ENCODE results near the gene GDPD5.

DNA sequence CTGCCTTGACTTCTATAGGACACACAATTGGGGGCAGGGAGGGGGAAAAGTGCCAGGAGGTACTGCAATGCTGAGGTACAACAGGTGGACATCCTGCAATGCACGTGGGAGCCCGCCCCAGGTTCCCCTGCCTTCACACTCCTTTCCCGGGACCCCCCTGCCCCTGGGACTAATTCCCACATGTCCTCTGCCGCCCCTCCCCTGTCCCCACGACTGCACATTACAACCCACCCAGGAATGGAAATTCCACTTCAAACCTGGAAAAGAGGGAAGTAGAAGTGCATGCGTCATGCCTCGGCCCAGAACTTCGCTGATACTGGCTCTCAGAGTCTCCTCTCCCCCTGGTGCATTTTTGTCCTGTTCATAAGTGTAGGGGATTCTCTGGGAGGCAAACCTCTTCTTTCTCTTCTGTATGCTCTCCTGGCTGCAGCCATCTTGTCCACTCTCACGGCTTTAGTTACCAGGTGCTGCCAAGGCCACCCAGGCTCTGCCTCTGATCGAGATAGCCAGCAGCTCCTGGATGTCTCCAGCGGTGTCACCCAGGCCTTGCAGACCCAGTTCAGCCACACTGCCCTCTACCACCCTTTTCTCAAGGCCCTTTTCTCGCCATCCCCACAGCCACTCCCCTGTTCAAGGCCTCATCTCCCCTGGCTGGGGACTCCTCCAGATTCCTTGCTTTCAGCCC lies 43.7 kb downstream of the GDPD5 start:
- TF ChIP-seq, protein P1, sequence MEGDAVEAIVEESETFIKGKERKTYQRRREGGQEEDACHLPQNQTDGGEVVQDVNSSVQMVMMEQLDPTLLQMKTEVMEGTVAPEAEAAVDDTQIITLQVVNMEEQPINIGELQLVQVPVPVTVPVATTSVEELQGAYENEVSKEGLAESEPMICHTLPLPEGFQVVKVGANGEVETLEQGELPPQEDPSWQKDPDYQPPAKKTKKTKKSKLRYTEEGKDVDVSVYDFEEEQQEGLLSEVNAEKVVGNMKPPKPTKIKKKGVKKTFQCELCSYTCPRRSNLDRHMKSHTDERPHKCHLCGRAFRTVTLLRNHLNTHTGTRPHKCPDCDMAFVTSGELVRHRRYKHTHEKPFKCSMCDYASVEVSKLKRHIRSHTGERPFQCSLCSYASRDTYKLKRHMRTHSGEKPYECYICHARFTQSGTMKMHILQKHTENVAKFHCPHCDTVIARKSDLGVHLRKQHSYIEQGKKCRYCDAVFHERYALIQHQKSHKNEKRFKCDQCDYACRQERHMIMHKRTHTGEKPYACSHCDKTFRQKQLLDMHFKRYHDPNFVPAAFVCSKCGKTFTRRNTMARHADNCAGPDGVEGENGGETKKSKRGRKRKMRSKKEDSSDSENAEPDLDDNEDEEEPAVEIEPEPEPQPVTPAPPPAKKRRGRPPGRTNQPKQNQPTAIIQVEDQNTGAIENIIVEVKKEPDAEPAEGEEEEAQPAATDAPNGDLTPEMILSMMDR (IDR thresholded peaks at IDR 0.05; ENCODE audit: low read length) = no peak
- no peak for TF ChIP-seq EZH2 (IDR thresholded peaks at IDR 0.05; ENCODE audit: borderline replicate concordance, low read length)
